Transverse colon (tissue), 3 donors: ENCODE data around the gene NCAPD3.

Source experiments
- EP300 ChIP-seq: sonication (generic); formaldehyde crosslinking; IDR thresholded peaks from one replicate; pipeline ENCODE4 v1.6.1; 2017; ENCODE audit warnings: antibody characterized with exemption, low read depth
- POLR2A ChIP-seq: fragments of 450-650 bp; IDR thresholded peaks from one replicate; pipeline ENCODE4 v1.6.1; 2016; ENCODE audit warnings: antibody characterized with exemption, mild to moderate bottlenecking, moderate library complexity
- TF ChIP-seq, protein P1 (sequence below), 5 experiments: fragments of 200-600 bp in 3 of 5; fragments of 450-650 bp in 2 of 5; sonication (generic) in 3 of 5; IDR thresholded peaks; 1 replicate in 2 of 5; 2 replicates in 3 of 5; pipeline ENCODE4 v1.5.1; 2016 to 2017; ENCODE audit warnings: antibody characterized with exemption in 5 of 5, inconsistent platforms in 3 of 5, mild to moderate bottlenecking in 2 of 5, moderate library complexity in 1 of 5

- TF ChIP-seq, protein P1, sequence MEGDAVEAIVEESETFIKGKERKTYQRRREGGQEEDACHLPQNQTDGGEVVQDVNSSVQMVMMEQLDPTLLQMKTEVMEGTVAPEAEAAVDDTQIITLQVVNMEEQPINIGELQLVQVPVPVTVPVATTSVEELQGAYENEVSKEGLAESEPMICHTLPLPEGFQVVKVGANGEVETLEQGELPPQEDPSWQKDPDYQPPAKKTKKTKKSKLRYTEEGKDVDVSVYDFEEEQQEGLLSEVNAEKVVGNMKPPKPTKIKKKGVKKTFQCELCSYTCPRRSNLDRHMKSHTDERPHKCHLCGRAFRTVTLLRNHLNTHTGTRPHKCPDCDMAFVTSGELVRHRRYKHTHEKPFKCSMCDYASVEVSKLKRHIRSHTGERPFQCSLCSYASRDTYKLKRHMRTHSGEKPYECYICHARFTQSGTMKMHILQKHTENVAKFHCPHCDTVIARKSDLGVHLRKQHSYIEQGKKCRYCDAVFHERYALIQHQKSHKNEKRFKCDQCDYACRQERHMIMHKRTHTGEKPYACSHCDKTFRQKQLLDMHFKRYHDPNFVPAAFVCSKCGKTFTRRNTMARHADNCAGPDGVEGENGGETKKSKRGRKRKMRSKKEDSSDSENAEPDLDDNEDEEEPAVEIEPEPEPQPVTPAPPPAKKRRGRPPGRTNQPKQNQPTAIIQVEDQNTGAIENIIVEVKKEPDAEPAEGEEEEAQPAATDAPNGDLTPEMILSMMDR (IDR thresholded peaks at IDR 0.05) = no peak
- TF ChIP-seq POLR2A = no peak
- no peak for TF ChIP-seq EP300
Measured at GRCh38 chr11:134266841-134267251, 43.1 kb upstream of the NCAPD3 start.
